Measurements from ENCODE around the gene COBLL1. TPM values are rescaled to one million over a fixed set of nuclear protein-coding genes. Genes with fewer than 3 reads are reported as not detected.

Gene COBLL1
- total RNA-seq, 2 experiments from 2014 or later: 0.28 to 0.45 TPM

GRCh38 chr2:164842624-164842966, 972 bp upstream of the COBLL1 start:
- no peaks in the 10 kb centered on the region for H3K36me3 Mint-ChIP-seq
- no peak overlapping the region for H3K4me3 Mint-ChIP-seq
- peaks cover 50% of the 10 kb centered on the region for H3K27me3 Mint-ChIP-seq
- H3K4me1 Mint-ChIP-seq: peaks cover 7% of the 10 kb centered on the region
- H3K9me3 Mint-ChIP-seq: no peaks in the 10 kb centered on the region
- H3K27ac Mint-ChIP-seq: no peak overlapping the region
- DNase-seq: no peak

- H3K27me3 Mint-ChIP-seq: peaks cover 56% of the 10 kb centered on the region
- DNase-seq: peak; percentile 56
- H3K4me1 Mint-ChIP-seq: peaks cover 7% of the 10 kb centered on the region
Measured at GRCh38 chr2:164840930-164841718, 499 bp downstream of the COBLL1 start.

DNA sequence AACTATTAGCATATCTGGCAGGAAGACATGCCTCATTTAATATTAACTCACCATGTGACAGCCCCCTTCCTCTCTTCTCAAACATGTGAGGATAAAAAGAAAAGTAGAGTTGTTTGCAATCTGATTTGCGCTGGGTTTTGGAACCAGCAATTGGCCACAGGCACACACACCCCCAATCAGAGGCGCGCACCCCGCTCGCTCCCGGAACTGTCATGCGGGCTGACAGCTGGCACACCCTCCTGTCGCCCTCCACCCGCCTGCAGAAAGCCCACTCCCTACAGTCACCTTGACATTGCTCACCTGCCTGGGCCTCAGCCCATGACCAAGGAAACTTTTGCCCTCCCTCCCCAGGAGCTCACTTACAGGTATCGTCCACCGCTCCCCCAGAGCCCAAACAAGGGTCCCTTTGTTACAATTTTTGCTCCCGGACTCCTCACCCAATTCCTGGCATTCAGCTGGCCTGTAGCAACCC, 1.1 kb downstream of the COBLL1 start:
- Mint-ChIP-seq H3K9me3 (no peaks in the 10 kb centered on the region), H3K4me3 (peak overlapping the region; percentile 55), H3K4me1 (peaks cover 7% of the 10 kb centered on the region), H3K27me3 (peaks cover 56% of the 10 kb centered on the region), H3K27ac (no peak overlapping the region), H3K36me3 (no peaks in the 10 kb centered on the region)
- DNase-seq: no peak

More at GRCh38 chr2:164840930-164841718, 499 bp downstream of the COBLL1 start:
- Mint-ChIP-seq H3K9me3 (no peaks in the 10 kb centered on the region), H3K4me3 (peak overlapping the region; percentile 63), H3K36me3 (no peaks in the 10 kb centered on the region), H3K27ac (no peak overlapping the region)

- no peak for DNase-seq
- H3K4me3 Mint-ChIP-seq: no peak overlapping the region
- peaks cover 60% of the 10 kb centered on the region for H3K27me3 Mint-ChIP-seq
- no peaks in the 10 kb centered on the region for H3K36me3 Mint-ChIP-seq
- no peaks in the 10 kb centered on the region for H3K9me3 Mint-ChIP-seq
- H3K4me1 Mint-ChIP-seq: peaks cover 7% of the 10 kb centered on the region
- H3K27ac Mint-ChIP-seq: no peak overlapping the region
Measured at GRCh38 chr2:164839914-164840457, 1.6 kb downstream of the COBLL1 start.

DNA sequence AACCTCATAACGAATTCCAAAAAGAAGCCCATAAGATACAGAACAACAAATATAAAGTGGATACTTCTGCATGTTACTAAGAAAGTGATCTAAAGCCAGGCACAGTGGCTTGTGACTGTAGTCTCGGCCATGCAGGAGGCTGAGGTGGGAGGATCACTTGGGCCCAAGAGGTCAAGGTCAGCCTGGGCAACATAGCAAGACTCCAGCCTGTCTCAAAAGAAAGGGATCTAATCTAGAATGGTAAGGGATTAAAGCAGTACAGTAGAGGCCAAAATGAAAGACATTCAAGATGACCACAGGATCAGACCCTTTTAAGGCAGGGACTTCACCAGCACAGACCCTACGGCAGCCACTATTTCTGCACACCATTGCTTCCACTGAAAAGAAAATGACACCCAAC, 3.8 kb downstream of the COBLL1 start:
- DNase-seq: no peak
- H3K9me3 Mint-ChIP-seq: no peaks in the 10 kb centered on the region
- H3K36me3 Mint-ChIP-seq: no peaks in the 10 kb centered on the region
- peaks cover 7% of the 10 kb centered on the region for H3K4me1 Mint-ChIP-seq
- H3K4me3 Mint-ChIP-seq: no peak overlapping the region
- no peak overlapping the region for H3K27ac Mint-ChIP-seq
- H3K27me3 Mint-ChIP-seq: peaks cover 43% of the 10 kb centered on the region

DNA sequence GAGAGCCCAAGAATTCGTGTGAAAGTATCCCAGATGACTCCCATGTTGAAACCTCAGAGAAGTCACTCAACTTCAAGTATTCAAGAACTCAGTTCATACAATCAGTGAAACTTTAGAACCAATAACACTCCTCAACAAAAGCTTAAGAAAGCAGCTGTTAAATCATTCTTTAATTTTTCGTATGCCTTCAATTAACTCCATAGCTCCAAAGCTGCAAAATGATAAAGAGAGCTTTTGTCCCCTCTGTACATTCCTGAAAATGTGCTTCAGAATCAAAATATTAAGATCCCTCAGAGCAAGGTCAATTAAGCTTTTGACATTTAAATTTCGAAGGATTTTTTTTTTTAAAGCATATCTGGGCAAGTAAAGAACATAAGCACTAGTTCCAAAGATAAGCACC, 4.7 kb downstream of the COBLL1 start:
- no peak for DNase-seq
- no peak overlapping the region for H3K27ac Mint-ChIP-seq
- peaks cover 38% of the 10 kb centered on the region for H3K27me3 Mint-ChIP-seq
- H3K4me3 Mint-ChIP-seq: no peak overlapping the region
- H3K4me1 Mint-ChIP-seq: peaks cover 7% of the 10 kb centered on the region
- no peaks in the 10 kb centered on the region for H3K9me3 Mint-ChIP-seq
- no peaks in the 10 kb centered on the region for H3K36me3 Mint-ChIP-seq

GRCh38 chr2:164835302-164835701, 6.3 kb downstream of the COBLL1 start:
- no peak overlapping the region for H3K4me3 Mint-ChIP-seq
- H3K4me1 Mint-ChIP-seq: peaks cover 1% of the 10 kb centered on the region
- H3K27ac Mint-ChIP-seq: no peak overlapping the region
- peaks cover 32% of the 10 kb centered on the region for H3K27me3 Mint-ChIP-seq
- no peaks in the 10 kb centered on the region for H3K9me3 Mint-ChIP-seq
- no peaks in the 10 kb centered on the region for H3K36me3 Mint-ChIP-seq
- no peak for DNase-seq

DNA sequence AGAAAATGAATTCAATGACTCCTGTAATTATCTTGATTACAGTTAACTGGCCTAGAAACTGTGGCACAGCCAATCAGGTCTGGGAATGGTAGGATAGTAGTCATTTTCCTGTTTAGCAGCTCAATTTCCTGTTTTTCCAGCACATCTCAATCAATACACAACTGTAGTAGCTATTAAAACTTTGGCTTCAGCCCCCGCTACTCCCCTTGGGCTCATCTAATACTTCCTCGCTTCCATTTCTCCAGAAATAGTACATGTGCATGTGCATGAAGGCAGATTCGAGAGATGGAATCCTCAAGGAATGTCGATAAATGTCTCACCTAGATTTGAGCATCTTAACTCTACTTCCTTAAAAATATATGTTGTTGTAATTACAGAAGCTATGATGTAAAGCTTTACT, 9.7 kb downstream of the COBLL1 start:
- no peaks in the 10 kb centered on the region for H3K36me3 Mint-ChIP-seq
- H3K27ac Mint-ChIP-seq: no peak overlapping the region
- H3K27me3 Mint-ChIP-seq: peaks cover 9% of the 10 kb centered on the region
- DNase-seq: no peak
- H3K9me3 Mint-ChIP-seq: no peaks in the 10 kb centered on the region
- no peaks in the 10 kb centered on the region for H3K4me1 Mint-ChIP-seq
- H3K4me3 Mint-ChIP-seq: no peak overlapping the region

DNA sequence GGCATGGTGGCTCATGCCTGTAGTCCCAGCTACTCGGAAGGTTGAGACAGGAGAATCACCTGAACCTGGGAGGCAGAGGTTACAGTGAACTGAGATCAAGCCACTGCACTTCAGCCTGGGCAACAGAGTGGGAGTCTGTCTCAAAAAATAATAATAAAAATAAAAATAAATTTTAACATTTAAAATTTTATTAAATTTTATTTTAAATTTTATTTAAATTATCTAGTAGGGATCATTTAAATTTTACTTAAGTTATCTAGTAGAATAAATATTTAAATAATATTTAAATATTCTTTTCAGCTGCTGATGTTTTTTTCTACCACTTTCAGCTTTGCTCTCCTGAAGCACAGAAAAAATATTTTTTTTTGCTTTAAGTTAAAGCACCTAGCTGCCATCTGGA, 10.4 kb downstream of the COBLL1 start:
- Mint-ChIP-seq H3K27ac (no peak overlapping the region), H3K4me3 (no peak overlapping the region), H3K4me1 (peaks cover 3% of the 10 kb centered on the region), H3K27me3 (peaks cover 4% of the 10 kb centered on the region), H3K36me3 (no peaks in the 10 kb centered on the region), H3K9me3 (no peaks in the 10 kb centered on the region)
- no peak for DNase-seq

DNA sequence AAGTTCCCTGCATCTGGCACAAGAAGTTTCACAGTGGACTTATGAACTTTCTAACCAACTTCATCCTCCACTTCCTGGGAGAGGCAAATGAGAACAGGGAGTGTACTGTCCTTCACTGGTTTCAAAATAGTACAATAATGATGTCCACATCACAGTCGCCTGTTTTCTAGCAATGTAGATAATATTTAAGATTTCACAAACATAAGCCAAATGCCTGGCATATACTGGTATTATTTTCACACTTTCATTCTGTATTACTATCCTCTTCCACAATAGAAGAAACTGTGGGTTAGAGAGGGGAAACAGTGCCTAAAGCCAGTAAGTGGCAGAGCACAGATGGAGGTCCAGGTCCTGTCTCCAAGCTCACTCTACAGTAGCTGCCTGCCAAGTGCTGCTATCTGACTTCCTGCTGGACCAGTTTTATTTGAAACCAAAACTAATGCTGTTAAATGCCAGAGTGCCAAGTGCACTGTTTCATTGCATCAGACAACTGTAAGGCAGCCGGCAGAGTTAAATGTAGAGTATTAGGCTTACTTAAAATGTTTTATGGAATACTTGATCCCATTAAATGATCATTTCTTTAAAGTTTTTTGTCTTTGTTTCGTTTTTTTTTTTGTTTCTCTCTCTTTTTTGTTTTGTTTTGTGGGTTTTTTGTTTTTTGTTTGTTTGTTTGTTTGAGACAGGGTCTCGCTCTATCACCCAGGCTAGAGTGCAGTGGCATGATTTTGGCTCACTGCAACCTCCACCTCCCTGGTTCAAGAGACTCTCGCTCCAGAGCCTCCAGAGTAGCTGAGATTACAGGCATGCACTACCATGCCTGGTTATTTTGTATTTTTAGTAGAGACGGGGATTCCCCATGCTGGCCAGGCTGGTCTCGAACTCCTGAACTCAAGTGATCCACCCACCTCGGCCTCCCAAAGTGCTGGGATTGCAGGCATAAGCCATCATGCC, 15.1 kb downstream of the COBLL1 start:
- Mint-ChIP-seq H3K4me3 (no peak overlapping the region), H3K4me1 (peaks cover 3% of the 10 kb centered on the region), H3K9me3 (no peaks in the 10 kb centered on the region), H3K27ac (peak overlapping the region; percentile 38), H3K27me3 (no peaks in the 10 kb centered on the region), H3K36me3 (no peaks in the 10 kb centered on the region)
- DNase-seq: no peak

GRCh38 chr2:164824872-164825271, 16.8 kb downstream of the COBLL1 start:
- Mint-ChIP-seq H3K9me3 (no peaks in the 10 kb centered on the region), H3K4me3 (no peak overlapping the region), H3K36me3 (no peaks in the 10 kb centered on the region), H3K27me3 (no peaks in the 10 kb centered on the region), H3K27ac (no peak overlapping the region), H3K4me1 (peaks cover 3% of the 10 kb centered on the region)
- no peak for DNase-seq

DNA sequence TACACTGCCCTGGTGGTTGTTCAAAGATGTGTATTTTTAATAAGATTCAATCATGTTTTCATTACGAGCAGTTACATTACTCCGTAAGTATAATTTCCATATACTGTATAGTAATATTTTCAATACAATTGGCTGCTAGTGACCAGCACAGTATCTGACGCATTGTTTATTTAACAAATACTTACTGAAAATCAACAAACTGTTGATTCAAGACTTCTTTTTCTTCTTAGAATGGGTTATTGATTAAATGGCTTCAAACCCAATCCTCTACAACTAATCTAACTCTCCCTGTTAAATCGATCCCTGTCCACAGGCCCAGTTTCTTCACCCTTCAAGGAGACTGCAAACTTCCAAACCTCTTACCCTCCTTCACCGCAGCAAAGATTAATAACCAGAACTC, 18.5 kb downstream of the COBLL1 start:
- Mint-ChIP-seq H3K27ac (no peak overlapping the region), H3K36me3 (no peaks in the 10 kb centered on the region), H3K27me3 (no peaks in the 10 kb centered on the region), H3K4me3 (no peak overlapping the region), H3K9me3 (no peaks in the 10 kb centered on the region), H3K4me1 (peaks cover 3% of the 10 kb centered on the region)
- no peak for DNase-seq

DNA sequence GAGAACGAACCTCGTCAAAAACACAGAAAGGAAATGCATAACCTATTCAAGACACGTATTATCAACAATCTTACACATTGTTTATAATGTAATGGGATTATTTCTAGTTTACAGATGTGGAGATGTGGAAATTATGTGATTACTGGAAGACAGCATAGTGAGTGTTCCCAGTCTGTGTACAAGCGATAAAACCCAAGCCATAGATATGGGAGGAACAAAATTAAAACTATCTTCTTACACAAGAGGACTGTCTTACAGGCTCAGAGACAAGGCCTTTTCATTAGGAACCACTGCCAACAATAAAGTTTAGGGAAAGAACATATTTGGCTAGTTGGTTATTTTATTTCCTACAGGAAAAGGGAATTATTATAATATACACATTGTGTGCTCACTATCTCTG, 20.3 kb downstream of the COBLL1 start:
- no peaks in the 10 kb centered on the region for H3K27me3 Mint-ChIP-seq
- DNase-seq: no peak
- no peak overlapping the region for H3K27ac Mint-ChIP-seq
- H3K4me1 Mint-ChIP-seq: no peaks in the 10 kb centered on the region
- H3K4me3 Mint-ChIP-seq: no peak overlapping the region
- H3K9me3 Mint-ChIP-seq: no peaks in the 10 kb centered on the region
- H3K36me3 Mint-ChIP-seq: no peaks in the 10 kb centered on the region

DNA sequence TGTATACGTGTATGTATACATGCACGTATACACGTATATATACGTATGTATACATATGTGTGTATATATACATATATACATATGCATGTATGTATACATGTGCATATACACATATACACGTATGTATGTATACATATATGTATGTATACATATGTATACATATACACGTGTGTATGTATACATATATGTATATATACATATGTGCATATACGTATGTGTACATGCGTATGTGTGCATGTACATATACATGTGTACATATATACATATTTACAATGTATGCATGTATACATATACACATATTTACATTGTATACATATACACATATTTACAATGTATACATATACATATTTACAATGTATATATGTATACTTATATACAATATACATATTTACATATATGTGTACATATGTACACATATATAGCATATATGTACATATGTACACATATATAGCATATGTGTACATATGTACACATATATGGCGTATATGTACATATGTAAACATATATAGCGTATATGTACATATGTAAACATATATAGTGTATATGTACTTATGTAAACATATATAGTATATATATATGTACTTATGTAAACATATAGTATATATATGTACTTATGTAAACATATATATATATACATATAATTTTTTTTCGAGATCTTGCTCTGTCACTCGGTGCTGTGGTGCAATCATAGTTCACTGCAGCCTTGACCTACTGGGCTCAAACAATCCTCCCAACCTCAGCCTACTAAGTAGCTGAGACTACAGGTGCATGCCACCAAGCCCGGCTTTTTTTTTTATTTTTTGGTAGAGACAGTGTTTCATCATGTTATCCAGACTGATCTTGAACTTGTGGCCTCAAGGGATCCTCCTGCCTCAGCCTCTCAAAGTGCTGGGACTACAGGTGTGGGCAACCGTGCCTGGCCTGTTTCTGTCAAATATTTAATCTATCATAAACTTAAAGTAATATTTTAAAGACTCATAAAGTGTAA, 23.2 kb downstream of the COBLL1 start:
- H3K4me1 Mint-ChIP-seq: no peaks in the 10 kb centered on the region
- H3K9me3 Mint-ChIP-seq: no peaks in the 10 kb centered on the region
- DNase-seq: no peak
- no peak overlapping the region for H3K27ac Mint-ChIP-seq
- H3K36me3 Mint-ChIP-seq: no peaks in the 10 kb centered on the region
- no peaks in the 10 kb centered on the region for H3K27me3 Mint-ChIP-seq
- H3K4me3 Mint-ChIP-seq: no peak overlapping the region
